ENCODE measurements around the gene LUC7L3. TPM values are rescaled to one million over a fixed set of nuclear protein-coding genes. Genes with fewer than 3 reads are reported as not detected.
A peak's percentile ranks its signal among the peaks of the same experiment; 100 is the strongest.

Gene LUC7L3
- total RNA-seq, 1 donor from 2014 or later = 229 TPM

GRCh38 chr17:50684612-50685333 lies 34.6 kb upstream of the LUC7L3 start:
- intact Hi-C loops (cut with DNase I) = loop anchor here (5.0 kb wide), 1 partner anchor 132 kb away; no protein-coding TSS in a partner anchor
- DNase-seq (ENCODE audit: low spot score) (no peak), ATAC-seq (no peak)

GRCh38 chr17:50685334-50685665 lies 34.1 kb upstream of the LUC7L3 start:
- no peak for ATAC-seq
- DNase-seq (ENCODE audit: low spot score) = no peak
- intact Hi-C loops (cut with DNase I) = no loop called here

- intact Hi-C loops (cut with DNase I) = no loop called here
- DNase-seq (ENCODE audit: low spot score) (no peak), ATAC-seq (no peak)
These were observed 33.5 kb upstream of the LUC7L3 start for GRCh38 chr17:50685691-50686493.

- ATAC-seq = peak; percentile 46
- DNase-seq (ENCODE audit: low spot score) = no peak
- intact Hi-C loops (cut with DNase I) = no loop called here
These were observed 32.8 kb upstream of the LUC7L3 start for GRCh38 chr17:50686494-50687199.

GRCh38 chr17:50687200-50688066 lies 32.0 kb upstream of the LUC7L3 start:
- ATAC-seq (peak; percentile 23), DNase-seq (ENCODE audit: low spot score) (no peak)
- intact Hi-C loops (cut with DNase I) = no loop called here

- DNase-seq (ENCODE audit: low spot score) = no peak
- intact Hi-C loops (cut with DNase I) = no loop called here
These were observed 31.2 kb upstream of the LUC7L3 start for GRCh38 chr17:50688245-50688644.

GRCh38 chr17:50689251-50689650 lies 30.2 kb upstream of the LUC7L3 start:
- DNase-seq (ENCODE audit: low spot score) = no peak
- ATAC-seq = no peak
- intact Hi-C loops (cut with DNase I) = no loop called here

More at GRCh38 chr17:50688245-50688644, 31.2 kb upstream of the LUC7L3 start:
- ATAC-seq = no peak

GRCh38 chr17:50689956-50690886 lies 29.2 kb upstream of the LUC7L3 start:
- DNase-seq (ENCODE audit: low spot score) = no peak
- intact Hi-C loops (cut with DNase I) = no loop called here

GRCh38 chr17:50690887-50691549 lies 28.4 kb upstream of the LUC7L3 start:
- ATAC-seq (no peak), DNase-seq (ENCODE audit: low spot score) (no peak)
- intact Hi-C loops (cut with DNase I) = no loop called here

More at GRCh38 chr17:50689956-50690886, 29.2 kb upstream of the LUC7L3 start:
- peak; percentile 55 for ATAC-seq

- intact Hi-C loops (cut with DNase I) = no loop called here
- ATAC-seq (no peak), DNase-seq (ENCODE audit: low spot score) (no peak)
These were observed 27.6 kb upstream of the LUC7L3 start for GRCh38 chr17:50691550-50692447.

- intact Hi-C loops (cut with DNase I) = no loop called here
- ATAC-seq (no peak), DNase-seq (ENCODE audit: low spot score) (no peak)
These were observed 26.9 kb upstream of the LUC7L3 start for GRCh38 chr17:50692448-50693035.

GRCh38 chr17:50693036-50693682 lies 26.2 kb upstream of the LUC7L3 start:
- DNase-seq (ENCODE audit: low spot score) (no peak), ATAC-seq (no peak)
- intact Hi-C loops (cut with DNase I) = no loop called here

- DNase-seq (ENCODE audit: low spot score) = no peak
- intact Hi-C loops (cut with DNase I) = no loop called here
- no peak for ATAC-seq
These were observed 23.0 kb upstream of the LUC7L3 start for GRCh38 chr17:50696365-50696879.

GRCh38 chr17:50697062-50697461 lies 22.3 kb upstream of the LUC7L3 start:
- DNase-seq (ENCODE audit: low spot score) = peak; percentile 9
- intact Hi-C loops (cut with DNase I) = no loop called here
- no peak for ATAC-seq

- DNase-seq (ENCODE audit: low spot score) (no peak), ATAC-seq (no peak)
- intact Hi-C loops (cut with DNase I) = no loop called here
These were observed 21.6 kb upstream of the LUC7L3 start for GRCh38 chr17:50697663-50698272.
